NCI-H2107 (cell line): ENCODE data around the gene RPL37A.

Experiments
- DNase-seq: peaks from one replicate; lab custom pipeline; 2025; lab: John Stamatoyannopoulos, UW

Gene RPL37A

DNA sequence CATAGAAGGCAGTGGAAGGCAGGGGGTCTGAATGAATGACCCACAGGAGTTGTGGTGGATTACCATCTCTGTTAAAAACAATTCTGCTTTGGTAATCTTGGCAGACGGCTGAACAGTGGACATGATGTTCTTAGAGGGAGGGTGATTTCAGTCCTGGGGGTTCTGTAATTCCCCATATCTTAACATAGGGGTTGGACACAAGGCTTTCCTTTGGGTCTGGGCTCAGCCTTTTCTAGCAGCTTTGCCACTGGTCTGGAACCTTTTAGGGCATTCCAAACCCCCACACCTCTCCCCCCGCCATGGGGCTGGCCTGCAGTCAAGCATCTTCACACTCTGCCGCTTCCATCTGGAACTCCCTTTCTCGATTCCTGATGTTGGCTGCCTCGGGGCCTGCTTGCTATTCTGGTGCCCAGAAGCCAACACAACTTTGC lies 50.3 kb downstream of the RPL37A start:
- DNase-seq, result no peak

DNA sequence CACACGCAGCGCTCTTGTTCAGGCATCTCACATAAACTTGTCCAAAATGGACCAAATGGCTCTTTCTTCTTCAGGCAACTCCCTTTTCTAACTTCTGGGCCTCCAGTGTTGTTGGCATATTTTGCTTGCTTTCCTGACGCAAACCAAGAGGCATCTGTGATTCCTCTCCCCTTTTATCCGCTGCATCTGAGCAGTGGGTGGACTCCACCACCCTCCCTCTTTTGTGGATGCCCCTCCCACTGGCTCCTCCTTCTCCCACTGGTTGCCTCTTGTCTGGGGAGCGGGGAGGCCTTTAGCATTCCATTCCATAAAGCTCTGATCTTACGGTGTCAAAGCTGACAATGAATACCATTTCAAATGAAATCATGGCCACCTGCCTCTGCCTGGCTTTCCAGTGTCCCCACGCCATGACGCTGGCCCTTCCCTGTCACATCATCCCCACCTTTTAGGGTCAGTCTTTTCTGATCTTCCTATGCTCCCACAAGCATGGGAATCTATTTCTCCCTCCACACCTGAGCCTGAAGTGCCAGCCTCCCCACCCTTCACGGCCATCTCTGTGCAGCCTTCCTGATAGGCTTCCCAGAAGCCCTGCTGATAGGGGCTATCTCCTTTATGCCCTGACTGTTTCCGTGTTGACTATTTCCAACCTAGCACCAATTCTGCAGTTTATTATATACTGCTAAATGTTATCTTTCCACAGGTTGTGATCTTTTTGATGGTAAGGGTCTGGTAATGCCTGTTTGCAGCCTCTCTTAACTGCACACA lies 51.5 kb downstream of the RPL37A start:
- no peak for DNase-seq

DNA sequence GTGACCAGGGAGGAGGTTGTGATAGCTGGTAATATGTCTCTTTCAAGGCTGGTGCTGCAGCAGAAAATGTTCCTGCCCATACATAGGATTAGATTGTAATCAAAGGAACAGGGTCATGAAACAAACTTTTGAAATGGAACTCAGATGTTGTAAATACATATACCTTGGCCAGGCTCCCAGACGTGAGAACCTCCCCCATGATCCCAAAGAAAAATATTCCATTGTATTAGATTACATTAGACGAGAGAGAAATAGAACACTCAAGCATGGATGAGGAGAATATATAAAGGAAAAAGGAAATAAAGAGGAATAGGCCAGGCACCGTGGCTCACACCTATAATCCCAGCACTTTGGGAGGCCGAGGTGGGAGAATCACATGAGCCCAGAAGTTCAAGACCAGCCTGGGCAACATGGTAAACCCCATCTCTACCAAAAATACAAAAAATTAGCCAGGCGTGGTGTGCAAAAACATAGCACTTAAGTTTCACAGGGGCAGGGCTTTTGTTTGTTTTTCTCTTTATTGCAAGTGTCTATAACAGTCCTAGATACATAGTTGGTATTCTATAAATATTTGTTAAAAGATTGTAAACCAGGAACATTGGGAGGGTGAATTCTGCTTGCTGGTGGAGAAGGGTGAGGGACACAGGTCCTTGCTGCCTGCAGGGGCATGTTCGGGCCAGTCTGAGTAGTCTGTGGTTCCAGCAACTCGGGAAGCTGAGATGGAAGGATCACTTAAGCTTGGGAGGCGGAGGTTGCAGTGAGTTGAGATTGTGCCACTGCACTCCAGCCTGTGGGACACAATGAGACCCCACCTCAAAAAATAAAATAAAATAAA lies 52.8 kb downstream of the RPL37A start:
- peak; percentile 42 for DNase-seq

DNA sequence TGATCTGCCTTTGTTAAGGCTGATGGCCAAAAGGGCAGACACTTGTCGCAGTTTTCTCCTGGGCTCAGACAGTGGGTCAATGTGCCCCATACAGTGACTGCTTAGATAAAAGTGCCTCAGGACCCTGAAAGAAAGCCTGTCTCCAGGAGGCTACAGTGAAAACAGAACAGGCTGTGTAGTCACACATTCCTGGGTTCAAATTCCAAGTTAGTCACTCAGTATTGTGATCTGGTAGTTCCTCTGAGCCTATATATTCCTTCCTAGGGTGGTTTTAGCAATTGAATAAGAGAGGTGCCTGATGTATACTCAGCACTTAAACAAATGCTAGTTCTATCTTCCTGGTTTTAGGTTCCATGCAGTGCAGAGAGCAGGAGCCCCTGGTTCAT lies 54.4 kb downstream of the RPL37A start:
- no peak for DNase-seq
